Measurements from ENCODE around the gene POU6F1. TPM values are rescaled to one million over a fixed set of nuclear protein-coding genes. Genes with fewer than 3 reads are reported as not detected.

The POU6F1 gene
- total and polyA plus RNA-seq, 9 of the 15 experiments (the other 6 are each of a cell fraction or from before 2014, with no cell fraction given) = 0.14 to 3.3 (median 1.1) TPM

DNA sequence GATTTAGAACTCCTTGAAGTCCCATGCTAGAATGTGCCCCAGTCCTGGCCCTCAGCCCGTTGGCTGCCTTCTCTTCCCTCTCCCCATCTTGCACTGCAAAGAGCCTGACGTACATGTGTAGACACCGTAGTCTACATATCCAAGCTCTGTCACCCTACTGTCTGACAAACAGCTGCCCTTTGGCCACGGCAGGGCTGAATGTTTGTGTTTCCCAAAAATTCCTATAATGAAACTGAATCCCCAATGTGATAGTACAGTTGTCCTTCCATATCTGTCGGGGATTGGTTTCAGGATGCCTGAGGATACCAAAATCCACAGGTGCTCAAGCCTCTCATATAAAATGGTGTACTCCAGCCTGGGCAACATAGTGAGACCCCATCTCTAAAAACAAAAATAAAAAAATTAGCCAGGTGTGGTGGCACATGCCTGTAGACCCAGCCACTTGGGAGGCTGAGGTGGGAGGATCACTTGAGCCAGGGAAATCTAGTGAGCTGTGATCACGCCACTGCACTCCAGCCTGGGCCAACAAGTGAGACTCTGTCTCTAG, 32.6 kb downstream of the POU6F1 start:
- Histone ChIP-seq H2AFZ (ENCODE audit: low read depth, low read length) (no peak overlapping the region), H3K4me3 (no peak overlapping the region), H3K9ac (ENCODE audit: insufficient read depth in 1 of 2, low read depth in 2 of 2, low read length in 2 of 2) (no peak overlapping the region), H3K4me1 (replicated peaks in 1 of 2; ENCODE audit: control insufficient read depth in 2 of 2, insufficient read depth in 2 of 2, low read length in 2 of 2) (peaks cover 3 to 13% of the 10 kb centered on the region in 2 experiments; a peak in 3 of 5 replicates), H3K9me3 (replicated peaks; ENCODE audit: control insufficient read depth, insufficient read depth, low read depth, low read length) (no peaks in the 10 kb centered on the region), H3K79me2 (ENCODE audit: control insufficient read depth, insufficient read depth, low read length) (no peaks in the 10 kb centered on the region), H3K27ac (ENCODE audit: extremely low read depth, low read depth, low read length) (no peak overlapping the region), H3K27me3 (ENCODE audit: control insufficient read depth in 2 of 2, insufficient read depth in 2 of 2, low read length in 2 of 2) (no peaks in the 10 kb centered on the region), H3K36me3 (ENCODE audit: control insufficient read depth, insufficient read depth, low read length) (no peaks in the 10 kb centered on the region), H3K4me2 (ENCODE audit: insufficient read depth, low read length) (no peak overlapping the region), H3K9me1 (ENCODE audit: control insufficient read depth, insufficient read depth, low read length) (no peaks in the 10 kb centered on the region), H4K20me1 (replicated peaks; ENCODE audit: control insufficient read depth, insufficient read depth, low read length) (no peaks in the 10 kb centered on the region)
- ChIA-PET CTCF (ENCODE audit: low intra/inter-chr PET ratio) (interaction anchor here (0.6 kb wide), 1 partner anchor 133 kb away, joined by 5 read pairs; no protein-coding TSS in a partner anchor), POLR2A (interaction anchor here (0.9 to 2.0 kb wide), 4 partner anchors 10 to 55 kb away, joined by 3 to 5 read pairs (median 4); no protein-coding TSS in a partner anchor)
- FAIRE-seq (no peak), ATAC-seq (no peak), DNase-seq (ENCODE audit: extremely low read depth in 1 of 4, low spot score in 3 of 4) (peak in 1 of 4 experiments; percentile 4)
- intact Hi-C loops (cut with micrococcal nuclease) = no loop called here
- in situ Hi-C loops (cut with MboI) = no loop called here
- WGBS (ENCODE audit: insufficient coverage, low coverage, missing lambda C conversion rate) = 71% methylated on average over 6 of the region's 6 CpGs
- no peak for TF ChIP-seq ZKSCAN3 (CRISPR knock-in tag; IDR thresholded peaks at IDR 0.05)
- no peak for TF ChIP-seq ARID2 (IDR thresholded peaks at IDR 0.05)
- TF ChIP-seq ZNF121 (CRISPR knock-in tag; conservative IDR thresholded peaks at IDR 0.05) = peak; percentile 84
- BruUV-seq (replicated peaks) = no TSS peak

DNA sequence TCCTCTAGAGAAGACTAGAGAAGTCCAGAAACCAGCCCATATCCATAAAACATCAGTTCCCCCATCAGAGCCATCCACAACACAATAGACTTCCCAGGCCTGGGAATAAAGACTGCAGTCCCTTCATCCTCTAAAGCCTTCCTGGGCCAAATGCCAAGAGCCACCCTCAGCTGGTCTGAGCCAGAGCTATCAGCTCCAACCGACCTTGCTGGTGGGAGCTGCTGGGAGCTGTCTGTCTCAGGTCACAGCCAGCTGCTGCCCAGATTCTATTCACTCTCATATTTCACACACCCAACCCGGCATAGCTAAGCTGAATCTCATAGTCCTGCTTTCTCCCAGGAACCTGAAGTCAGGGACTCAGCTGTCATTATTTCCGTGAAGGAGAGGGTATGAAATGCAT, 34.0 kb downstream of the POU6F1 start:
- intact Hi-C loops (cut with micrococcal nuclease) = no loop called here
- FAIRE-seq (peak; percentile 80), DNase-seq (ENCODE audit: extremely low read depth in 1 of 4, low spot score in 3 of 4) (peak in 3 of 4 experiments; percentile 20 to 64 (median 34)), ATAC-seq (peak; percentile 85)
- H3K27me3 ChIP-seq (ENCODE audit: control insufficient read depth in 2 of 2, insufficient read depth in 2 of 2, low read length in 2 of 2) = no peaks in the 10 kb centered on the region
- CTCF ChIA-PET (ENCODE audit: low intra/inter-chr PET ratio) = no interaction called here
- H3K36me3 ChIP-seq (ENCODE audit: control insufficient read depth, insufficient read depth, low read length) = no peaks in the 10 kb centered on the region
- in situ Hi-C loops (cut with MboI) = no loop called here
- no peaks in the 10 kb centered on the region for H3K9me3 ChIP-seq (replicated peaks; ENCODE audit: control insufficient read depth, insufficient read depth, low read depth, low read length)
- no peaks in the 10 kb centered on the region for H4K20me1 ChIP-seq (replicated peaks; ENCODE audit: control insufficient read depth, insufficient read depth, low read length)
- no peak overlapping the region for H3K27ac ChIP-seq (ENCODE audit: extremely low read depth, low read depth, low read length)
- no TSS peak for BruUV-seq (replicated peaks)
- H2AFZ ChIP-seq (ENCODE audit: low read depth, low read length) = no peak overlapping the region; the same call in 1 of the 2 replicates
- no peak overlapping the region for H3K4me2 ChIP-seq (ENCODE audit: insufficient read depth, low read length)
- H3K4me1 ChIP-seq (replicated peaks in 1 of 2; ENCODE audit: control insufficient read depth in 2 of 2, insufficient read depth in 2 of 2, low read length in 2 of 2) = peaks cover 3 to 13% of the 10 kb centered on the region in 2 experiments; a peak in 3 of 5 replicates
- H3K4me3 ChIP-seq = no peak overlapping the region
- POLR2A ChIA-PET = interaction anchor here (0.7 to 2.0 kb wide), 6 partner anchors 10 to 156 kb away, joined by 3 to 5 read pairs (median 4); no protein-coding TSS in a partner anchor
- 4% methylated on average over 3 of the region's 3 CpGs for WGBS (ENCODE audit: insufficient coverage, low coverage, missing lambda C conversion rate)
- no peaks in the 10 kb centered on the region for H3K9me1 ChIP-seq (ENCODE audit: control insufficient read depth, insufficient read depth, low read length)
- H3K79me2 ChIP-seq (ENCODE audit: control insufficient read depth, insufficient read depth, low read length) = no peaks in the 10 kb centered on the region
- 0 out of 4 replicates have a peak overlapping the region, but pooled peaks of 1 of the 2 experiments have one; percentile 23 for H3K9ac ChIP-seq (ENCODE audit: insufficient read depth in 1 of 2, low read depth in 2 of 2, low read length in 2 of 2)
- TF ChIP-seq NFIC (IDR thresholded peaks at IDR 0.05) = peak; percentile 83
- TF ChIP-seq, protein P1, sequence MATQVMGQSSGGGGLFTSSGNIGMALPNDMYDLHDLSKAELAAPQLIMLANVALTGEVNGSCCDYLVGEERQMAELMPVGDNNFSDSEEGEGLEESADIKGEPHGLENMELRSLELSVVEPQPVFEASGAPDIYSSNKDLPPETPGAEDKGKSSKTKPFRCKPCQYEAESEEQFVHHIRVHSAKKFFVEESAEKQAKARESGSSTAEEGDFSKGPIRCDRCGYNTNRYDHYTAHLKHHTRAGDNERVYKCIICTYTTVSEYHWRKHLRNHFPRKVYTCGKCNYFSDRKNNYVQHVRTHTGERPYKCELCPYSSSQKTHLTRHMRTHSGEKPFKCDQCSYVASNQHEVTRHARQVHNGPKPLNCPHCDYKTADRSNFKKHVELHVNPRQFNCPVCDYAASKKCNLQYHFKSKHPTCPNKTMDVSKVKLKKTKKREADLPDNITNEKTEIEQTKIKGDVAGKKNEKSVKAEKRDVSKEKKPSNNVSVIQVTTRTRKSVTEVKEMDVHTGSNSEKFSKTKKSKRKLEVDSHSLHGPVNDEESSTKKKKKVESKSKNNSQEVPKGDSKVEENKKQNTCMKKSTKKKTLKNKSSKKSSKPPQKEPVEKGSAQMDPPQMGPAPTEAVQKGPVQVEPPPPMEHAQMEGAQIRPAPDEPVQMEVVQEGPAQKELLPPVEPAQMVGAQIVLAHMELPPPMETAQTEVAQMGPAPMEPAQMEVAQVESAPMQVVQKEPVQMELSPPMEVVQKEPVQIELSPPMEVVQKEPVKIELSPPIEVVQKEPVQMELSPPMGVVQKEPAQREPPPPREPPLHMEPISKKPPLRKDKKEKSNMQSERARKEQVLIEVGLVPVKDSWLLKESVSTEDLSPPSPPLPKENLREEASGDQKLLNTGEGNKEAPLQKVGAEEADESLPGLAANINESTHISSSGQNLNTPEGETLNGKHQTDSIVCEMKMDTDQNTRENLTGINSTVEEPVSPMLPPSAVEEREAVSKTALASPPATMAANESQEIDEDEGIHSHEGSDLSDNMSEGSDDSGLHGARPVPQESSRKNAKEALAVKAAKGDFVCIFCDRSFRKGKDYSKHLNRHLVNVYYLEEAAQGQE (IDR thresholded peaks at IDR 0.05; ENCODE audit: borderline replicate concordance) = peak; percentile 98
- TF ChIP-seq, protein P1 (CRISPR knock-in tag; IDR thresholded peaks at IDR 0.05; ENCODE audit: low read depth) = no peak

Data from K562 (cell line).